ENCODE measurements around the gene METTL5.

Gene METTL5

DNA sequence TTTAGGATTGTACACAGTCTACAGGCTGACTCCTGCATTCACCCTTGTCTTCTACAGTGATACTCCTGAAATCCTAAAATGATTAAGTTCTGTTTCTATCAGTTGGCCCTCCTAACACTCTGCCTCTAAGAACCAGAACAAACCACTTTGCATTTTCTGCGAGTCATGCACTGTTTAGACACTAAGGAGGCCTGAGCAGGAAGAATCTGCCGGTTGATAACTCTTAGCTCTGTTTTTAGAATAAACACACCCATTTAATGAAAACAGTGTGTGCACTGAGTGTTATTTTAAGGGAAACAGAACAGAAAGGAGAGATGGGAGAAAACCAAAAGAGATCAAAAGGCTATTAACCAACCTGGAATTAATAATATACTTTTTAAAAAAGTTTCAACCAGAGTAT lies 48.9 kb downstream of the METTL5 start:
- no peaks in the 10 kb centered on the region for H3K9me3 ChIP-seq (ENCODE audit: insufficient read depth, low read length)
- no peaks in the 10 kb centered on the region for H3K27me3 ChIP-seq (ENCODE audit: insufficient read depth, insufficient read length)
- TF ChIP-seq YY1 (IDR thresholded peaks at IDR 0.05; ENCODE audit: insufficient read depth, insufficient read length) (no peak), SUZ12 (IDR thresholded peaks at IDR 0.05; ENCODE audit: extremely low read depth, insufficient read depth, insufficient read length) (no peak), ZNF274 (IDR thresholded peaks at IDR 0.05; ENCODE audit: low read depth, low read length) (no peak)
- H3K4me3 ChIP-seq (ENCODE audit: insufficient read length, low read depth), result no peak overlapping the region
- no peak overlapping the region for H3K9ac ChIP-seq (ENCODE audit: insufficient read length, low read depth)
- H3K36me3 ChIP-seq (ENCODE audit: insufficient read depth, insufficient read length, low read length), result no peaks in the 10 kb centered on the region
- no peaks in the 10 kb centered on the region for H3K4me1 ChIP-seq (ENCODE audit: insufficient read depth, insufficient read length)
- DNase-seq (ENCODE audit: low read depth, low spot score), result no peak

DNA sequence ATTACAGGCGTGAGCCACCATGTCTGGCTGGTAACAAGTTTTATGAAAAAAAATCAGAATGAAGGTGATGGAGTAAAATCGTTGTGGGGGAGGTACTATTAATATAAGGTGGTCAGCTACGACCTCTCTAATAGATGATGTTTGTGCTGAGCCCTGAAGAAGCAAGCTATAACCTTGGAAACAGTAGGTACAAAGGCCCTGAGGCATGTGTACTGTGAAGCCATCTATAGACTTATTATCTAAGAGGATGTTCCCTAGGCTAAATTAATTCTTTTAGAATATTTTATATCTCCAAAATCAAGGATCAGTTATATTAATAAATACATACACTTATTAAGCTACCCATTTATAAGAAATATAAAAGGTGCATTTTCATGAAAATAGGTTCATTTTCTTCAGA lies 49.4 kb downstream of the METTL5 start:
- Histone ChIP-seq H3K36me3 (ENCODE audit: insufficient read depth, insufficient read length, low read length) (no peaks in the 10 kb centered on the region), H3K27me3 (ENCODE audit: insufficient read depth, insufficient read length) (no peaks in the 10 kb centered on the region), H3K4me3 (ENCODE audit: insufficient read length, low read depth) (no peak overlapping the region), H3K9ac (ENCODE audit: insufficient read length, low read depth) (no peak overlapping the region), H3K4me1 (ENCODE audit: insufficient read depth, insufficient read length) (no peaks in the 10 kb centered on the region), H3K9me3 (ENCODE audit: insufficient read depth, low read length) (no peaks in the 10 kb centered on the region)
- no peak for DNase-seq (ENCODE audit: low read depth, low spot score)
- TF ChIP-seq ZNF274 (IDR thresholded peaks at IDR 0.05; ENCODE audit: low read depth, low read length), result no peak
- no peak for TF ChIP-seq SUZ12 (IDR thresholded peaks at IDR 0.05; ENCODE audit: extremely low read depth, insufficient read depth, insufficient read length)
- TF ChIP-seq YY1 (IDR thresholded peaks at IDR 0.05; ENCODE audit: insufficient read depth, insufficient read length), result no peak

DNA sequence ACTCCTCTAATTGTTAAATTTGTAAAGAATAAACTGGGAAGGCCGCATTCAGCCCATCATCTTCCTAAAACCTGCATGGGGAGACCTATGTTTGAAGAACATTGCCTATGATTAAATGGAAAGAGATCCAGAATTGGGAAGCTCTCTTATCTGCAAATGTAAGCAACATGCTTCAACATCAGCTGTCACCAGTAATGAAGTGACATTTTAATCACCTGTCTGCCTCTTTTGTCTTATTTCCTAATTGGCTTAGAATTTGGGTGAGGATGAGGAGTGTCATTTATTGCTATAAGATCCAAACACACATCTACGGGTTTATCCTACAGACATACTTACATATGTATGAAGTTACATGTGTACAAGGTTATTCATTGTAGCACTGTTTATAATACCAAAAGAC lies 52.1 kb downstream of the METTL5 start:
- no peak overlapping the region for H3K9ac ChIP-seq (ENCODE audit: insufficient read length, low read depth)
- TF ChIP-seq SUZ12 (IDR thresholded peaks at IDR 0.05; ENCODE audit: extremely low read depth, insufficient read depth, insufficient read length), result no peak
- no peak for TF ChIP-seq ZNF274 (IDR thresholded peaks at IDR 0.05; ENCODE audit: low read depth, low read length)
- TF ChIP-seq YY1 (IDR thresholded peaks at IDR 0.05; ENCODE audit: insufficient read depth, insufficient read length), result no peak
- no peaks in the 10 kb centered on the region for H3K4me1 ChIP-seq (ENCODE audit: insufficient read depth, insufficient read length)
- no peak for DNase-seq (ENCODE audit: low read depth, low spot score)
- H3K36me3 ChIP-seq (ENCODE audit: insufficient read depth, insufficient read length, low read length), result no peaks in the 10 kb centered on the region
- no peak overlapping the region for H3K4me3 ChIP-seq (ENCODE audit: insufficient read length, low read depth)
- no peaks in the 10 kb centered on the region for H3K9me3 ChIP-seq (ENCODE audit: insufficient read depth, low read length)
- no peaks in the 10 kb centered on the region for H3K27me3 ChIP-seq (ENCODE audit: insufficient read depth, insufficient read length)

DNA sequence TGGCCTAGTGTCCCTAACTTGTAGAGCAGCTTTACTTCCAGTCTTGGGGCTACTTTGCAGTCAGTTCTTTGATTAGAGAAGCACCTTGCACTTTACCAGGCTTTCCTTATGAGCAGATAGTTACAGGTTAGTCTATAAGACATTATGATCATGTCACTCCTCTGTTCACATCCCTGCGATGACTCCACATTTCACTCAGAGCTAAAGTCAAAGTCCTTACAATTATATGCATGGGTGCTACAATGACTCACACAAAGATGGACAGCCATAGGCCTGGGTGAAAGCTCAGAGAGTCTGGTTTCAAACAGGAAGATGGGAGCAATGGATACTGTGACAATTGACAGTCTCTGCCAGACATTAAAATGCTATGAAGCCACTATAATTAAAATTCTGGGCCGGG lies 53.1 kb downstream of the METTL5 start:
- DNase-seq (ENCODE audit: low read depth, low spot score), result no peak
- no peak overlapping the region for H3K4me3 ChIP-seq (ENCODE audit: insufficient read length, low read depth)
- H3K36me3 ChIP-seq (ENCODE audit: insufficient read depth, insufficient read length, low read length), result no peaks in the 10 kb centered on the region
- no peak for TF ChIP-seq SUZ12 (IDR thresholded peaks at IDR 0.05; ENCODE audit: extremely low read depth, insufficient read depth, insufficient read length)
- TF ChIP-seq YY1 (IDR thresholded peaks at IDR 0.05; ENCODE audit: insufficient read depth, insufficient read length), result no peak
- no peak for TF ChIP-seq ZNF274 (IDR thresholded peaks at IDR 0.05; ENCODE audit: low read depth, low read length)
- no peak overlapping the region for H3K9ac ChIP-seq (ENCODE audit: insufficient read length, low read depth)
- no peaks in the 10 kb centered on the region for H3K4me1 ChIP-seq (ENCODE audit: insufficient read depth, insufficient read length)
- H3K9me3 ChIP-seq (ENCODE audit: insufficient read depth, low read length), result no peaks in the 10 kb centered on the region
- no peaks in the 10 kb centered on the region for H3K27me3 ChIP-seq (ENCODE audit: insufficient read depth, insufficient read length)

DNA sequence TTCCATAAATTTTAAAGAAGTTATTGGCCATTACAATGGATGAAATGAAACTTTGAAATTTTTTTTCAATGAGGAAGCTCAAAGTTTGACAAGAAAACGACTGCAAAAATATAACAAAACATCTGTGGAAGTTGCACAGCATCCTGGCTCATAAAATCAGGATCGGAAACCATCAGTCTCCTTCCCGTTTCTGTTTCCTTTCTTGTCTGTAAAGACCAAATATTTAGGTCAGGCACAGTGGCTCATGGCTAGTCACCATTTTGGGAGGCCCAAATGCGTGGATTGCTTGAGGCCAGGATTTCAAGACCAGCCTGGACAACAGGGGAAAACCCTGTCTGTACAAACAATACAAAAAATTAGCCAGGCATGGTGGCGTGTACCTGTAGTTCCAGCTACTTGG lies 53.7 kb downstream of the METTL5 start:
- no peaks in the 10 kb centered on the region for H3K4me1 ChIP-seq (ENCODE audit: insufficient read depth, insufficient read length)
- no peak for DNase-seq (ENCODE audit: low read depth, low spot score)
- no peaks in the 10 kb centered on the region for H3K27me3 ChIP-seq (ENCODE audit: insufficient read depth, insufficient read length)
- H3K9me3 ChIP-seq (ENCODE audit: insufficient read depth, low read length), result no peaks in the 10 kb centered on the region
- H3K36me3 ChIP-seq (ENCODE audit: insufficient read depth, insufficient read length, low read length), result no peaks in the 10 kb centered on the region
- H3K9ac ChIP-seq (ENCODE audit: insufficient read length, low read depth), result no peak overlapping the region
- TF ChIP-seq ZNF274 (IDR thresholded peaks at IDR 0.05; ENCODE audit: low read depth, low read length), result no peak
- no peak for TF ChIP-seq SUZ12 (IDR thresholded peaks at IDR 0.05; ENCODE audit: extremely low read depth, insufficient read depth, insufficient read length)
- no peak for TF ChIP-seq YY1 (IDR thresholded peaks at IDR 0.05; ENCODE audit: insufficient read depth, insufficient read length)
- H3K4me3 ChIP-seq (ENCODE audit: insufficient read length, low read depth), result no peak overlapping the region

- Histone ChIP-seq H3K27me3 (ENCODE audit: insufficient read depth, insufficient read length) (no peaks in the 10 kb centered on the region), H3K4me1 (ENCODE audit: insufficient read depth, insufficient read length) (no peaks in the 10 kb centered on the region), H3K36me3 (ENCODE audit: insufficient read depth, insufficient read length, low read length) (no peaks in the 10 kb centered on the region), H3K9me3 (ENCODE audit: insufficient read depth, low read length) (no peaks in the 10 kb centered on the region), H3K9ac (ENCODE audit: insufficient read length, low read depth) (no peak overlapping the region), H3K4me3 (ENCODE audit: insufficient read length, low read depth) (no peak overlapping the region)
- TF ChIP-seq SUZ12 (IDR thresholded peaks at IDR 0.05; ENCODE audit: extremely low read depth, insufficient read depth, insufficient read length), result no peak
- no peak for TF ChIP-seq ZNF274 (IDR thresholded peaks at IDR 0.05; ENCODE audit: low read depth, low read length)
- no peak for TF ChIP-seq YY1 (IDR thresholded peaks at IDR 0.05; ENCODE audit: insufficient read depth, insufficient read length)
- DNase-seq (ENCODE audit: low read depth, low spot score), result no peak
Measured at GRCh38 chr2:169768262-169768995, 56.3 kb downstream of the METTL5 start.

DNA sequence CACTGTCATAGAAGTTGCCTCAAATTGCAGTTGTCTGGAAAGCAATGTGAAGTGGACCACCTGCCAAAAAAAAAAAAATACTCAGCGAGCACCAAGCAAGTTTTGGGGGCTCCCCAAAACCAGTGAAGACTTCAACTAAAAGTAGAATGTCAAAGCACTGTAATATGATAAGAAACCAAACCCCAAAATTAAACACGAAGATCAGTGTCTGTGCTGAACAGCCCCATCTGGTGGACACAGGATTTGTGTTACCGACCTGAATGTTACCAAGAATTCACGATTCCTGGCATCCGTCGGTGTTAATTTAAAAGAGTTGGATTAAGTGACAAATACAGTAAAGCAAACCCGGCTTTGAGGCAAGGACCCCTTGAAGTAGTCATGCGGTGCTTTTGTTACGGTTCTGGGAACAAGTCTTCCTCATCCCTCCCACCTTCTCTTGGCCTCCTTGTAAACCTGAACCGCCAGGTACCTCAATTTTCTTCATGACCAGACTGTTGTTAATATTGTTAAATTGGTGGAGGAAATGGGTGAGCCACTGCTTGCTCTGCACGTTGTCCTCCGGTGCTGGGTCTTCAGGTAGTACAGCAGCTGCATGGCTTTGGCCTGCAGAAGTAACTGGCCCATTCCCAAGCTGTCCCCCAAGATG lies 57.3 kb downstream of the METTL5 start:
- no peaks in the 10 kb centered on the region for H3K4me1 ChIP-seq (ENCODE audit: insufficient read depth, insufficient read length)
- peak; percentile 18 for DNase-seq (ENCODE audit: low read depth, low spot score)
- TF ChIP-seq ZNF274 (IDR thresholded peaks at IDR 0.05; ENCODE audit: low read depth, low read length), result no peak
- no peak for TF ChIP-seq SUZ12 (IDR thresholded peaks at IDR 0.05; ENCODE audit: extremely low read depth, insufficient read depth, insufficient read length)
- no peak for TF ChIP-seq YY1 (IDR thresholded peaks at IDR 0.05; ENCODE audit: insufficient read depth, insufficient read length)

More for the DNA sequence above, 57.3 kb downstream of the METTL5 start:
- Histone ChIP-seq H3K9me3 (ENCODE audit: insufficient read depth, low read length) (no peaks in the 10 kb centered on the region), H3K36me3 (ENCODE audit: insufficient read depth, insufficient read length, low read length) (no peaks in the 10 kb centered on the region), H3K27me3 (ENCODE audit: insufficient read depth, insufficient read length) (no peaks in the 10 kb centered on the region), H3K4me3 (ENCODE audit: insufficient read length, low read depth) (no peak overlapping the region), H3K9ac (ENCODE audit: insufficient read length, low read depth) (no peak overlapping the region)
